GM15510 (cell line): Measurements from ENCODE around the gene TGFBR3.

Experiments
- POLR2A ChIP-seq: IDR thresholded peaks from 3 replicates; pipeline ENCODE4 v1.6.1; 2011; ENCODE audit warnings: borderline replicate concordance; ENCODE audit not compliant: insufficient read length; ENCODE audit errors: extremely low read depth

Gene TGFBR3

DNA sequence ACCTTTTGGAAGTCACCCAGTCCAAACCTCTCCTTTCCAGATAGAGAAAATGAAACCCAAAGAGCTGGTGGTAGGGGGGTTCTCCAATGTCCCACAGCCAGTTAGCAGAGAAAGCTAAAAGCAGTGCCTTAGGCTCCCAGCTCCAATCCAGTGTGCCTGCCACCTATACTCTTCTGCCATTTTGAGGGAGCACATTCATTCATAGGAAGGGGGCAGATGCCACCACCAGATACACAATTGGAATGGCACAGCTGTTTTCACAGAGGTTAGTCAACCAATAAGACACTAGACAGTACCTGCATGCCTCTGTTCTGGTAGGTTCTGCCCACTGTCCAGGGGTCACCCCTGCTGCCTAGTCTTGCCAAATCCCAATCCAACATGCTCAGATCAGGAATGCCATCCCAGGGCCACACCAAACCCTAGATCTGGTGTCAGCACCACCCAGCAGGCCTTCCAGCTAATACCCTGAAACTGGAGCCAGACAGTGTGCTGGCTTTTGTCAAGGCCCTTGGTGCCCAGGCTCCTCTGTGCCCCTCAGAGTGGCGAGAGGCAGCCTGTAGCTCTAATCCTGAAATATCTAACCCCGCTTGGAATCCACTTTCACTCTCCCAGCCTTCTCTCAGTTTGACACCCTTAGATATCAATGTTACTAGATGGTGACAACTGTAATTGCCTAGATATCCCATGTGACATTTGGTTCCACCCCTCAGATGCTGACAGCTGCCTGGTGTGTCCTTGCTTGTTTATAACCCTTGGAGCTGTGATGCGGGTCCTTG lies 178.6 kb downstream of the TGFBR3 start:
- TF ChIP-seq POLR2A, result no peak

DNA sequence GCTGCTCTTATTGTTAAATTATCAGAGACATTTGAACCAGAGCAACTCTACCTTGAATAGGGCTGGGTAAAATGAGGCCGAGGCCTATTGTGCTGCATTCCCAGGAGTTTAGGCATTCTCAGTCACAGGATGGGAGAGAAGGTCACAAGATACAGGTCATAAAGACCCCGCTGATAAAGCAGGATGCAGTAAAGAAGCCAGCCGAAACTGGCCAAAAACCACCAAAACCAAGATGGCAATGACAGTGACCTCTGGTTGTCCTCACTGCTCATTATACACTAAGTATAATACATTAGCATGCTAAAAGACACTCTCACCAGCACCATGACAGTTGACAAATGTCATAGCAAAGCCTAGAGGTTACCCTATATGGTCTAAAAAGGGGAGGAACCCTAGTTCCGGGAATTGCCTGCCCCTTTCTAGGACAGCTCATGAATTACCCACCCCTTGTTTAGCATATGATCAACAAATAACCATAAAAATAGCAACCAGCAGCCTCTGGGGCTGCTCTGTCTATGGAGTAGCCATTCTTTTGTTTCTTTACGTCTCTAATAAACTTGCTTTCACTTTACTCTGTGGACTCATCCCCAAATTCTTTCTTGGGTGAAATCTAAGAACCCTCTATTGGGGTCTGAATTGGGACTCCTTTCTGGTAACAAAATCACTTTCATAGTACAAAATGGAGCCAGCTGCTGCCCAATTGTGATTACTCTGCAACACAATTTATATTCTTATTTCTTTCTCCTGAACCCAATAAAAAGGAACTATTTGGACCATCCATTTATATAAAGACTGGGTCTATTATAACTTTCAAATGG lies 179.6 kb downstream of the TGFBR3 start:
- no peak for TF ChIP-seq POLR2A

DNA sequence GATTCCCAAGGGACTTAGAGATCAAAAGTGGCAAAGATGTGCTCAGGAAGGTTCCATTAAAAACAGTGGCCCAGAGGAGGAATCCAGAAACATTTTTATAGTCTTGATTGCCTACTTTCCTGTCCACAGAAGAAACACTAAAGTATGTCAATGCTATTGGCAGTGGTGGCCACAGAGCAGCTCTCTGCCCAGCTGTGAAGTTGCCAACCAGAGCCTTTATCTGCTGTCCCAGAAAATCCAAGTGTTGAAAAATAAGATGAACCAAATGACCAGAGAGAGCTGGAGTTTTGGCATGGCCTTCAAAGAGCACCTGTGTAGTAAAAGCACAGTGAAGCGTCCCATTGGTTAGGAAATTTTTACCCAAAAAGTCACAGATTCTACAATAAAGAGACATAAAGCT lies 181.2 kb downstream of the TGFBR3 start:
- no peak for TF ChIP-seq POLR2A

DNA sequence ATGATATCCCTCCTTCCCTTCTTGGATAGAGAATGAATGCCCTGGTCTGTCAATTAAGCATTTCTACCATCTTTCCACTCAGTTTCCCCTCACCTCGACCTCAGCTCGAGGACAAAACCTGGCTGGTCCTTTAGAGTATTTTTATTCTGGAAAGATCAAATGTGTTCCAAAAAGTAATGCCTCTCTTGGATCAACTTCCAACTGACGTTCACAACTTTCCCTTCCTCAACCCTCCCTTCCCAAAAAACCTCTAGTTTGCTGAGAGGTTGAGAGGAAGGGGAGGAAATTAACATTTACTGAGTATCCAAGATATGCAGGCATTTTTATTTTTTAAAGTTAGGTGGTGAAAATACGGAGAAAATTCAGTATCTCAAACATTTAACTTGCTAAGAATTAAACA lies 182.9 kb downstream of the TGFBR3 start:
- TF ChIP-seq POLR2A, result no peak

DNA sequence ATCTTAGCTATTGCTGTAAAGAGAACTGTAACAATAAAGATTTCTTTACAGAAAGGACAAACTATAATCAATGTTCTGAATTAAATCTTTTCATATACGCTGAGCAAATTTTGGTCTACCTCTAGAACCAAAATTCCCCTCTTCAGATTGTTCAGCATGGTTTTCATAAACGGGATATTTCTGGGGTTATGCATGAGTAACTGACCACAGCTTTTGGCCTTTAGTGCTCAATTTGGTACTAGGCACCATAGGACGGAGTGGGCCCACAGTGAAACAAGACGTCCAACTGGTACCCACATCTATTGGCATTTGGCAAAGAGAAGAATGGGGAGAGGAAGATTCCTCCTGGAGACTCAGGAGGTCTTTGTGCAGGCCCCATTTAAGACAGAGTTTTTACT lies 184.5 kb downstream of the TGFBR3 start:
- no peak for TF ChIP-seq POLR2A

DNA sequence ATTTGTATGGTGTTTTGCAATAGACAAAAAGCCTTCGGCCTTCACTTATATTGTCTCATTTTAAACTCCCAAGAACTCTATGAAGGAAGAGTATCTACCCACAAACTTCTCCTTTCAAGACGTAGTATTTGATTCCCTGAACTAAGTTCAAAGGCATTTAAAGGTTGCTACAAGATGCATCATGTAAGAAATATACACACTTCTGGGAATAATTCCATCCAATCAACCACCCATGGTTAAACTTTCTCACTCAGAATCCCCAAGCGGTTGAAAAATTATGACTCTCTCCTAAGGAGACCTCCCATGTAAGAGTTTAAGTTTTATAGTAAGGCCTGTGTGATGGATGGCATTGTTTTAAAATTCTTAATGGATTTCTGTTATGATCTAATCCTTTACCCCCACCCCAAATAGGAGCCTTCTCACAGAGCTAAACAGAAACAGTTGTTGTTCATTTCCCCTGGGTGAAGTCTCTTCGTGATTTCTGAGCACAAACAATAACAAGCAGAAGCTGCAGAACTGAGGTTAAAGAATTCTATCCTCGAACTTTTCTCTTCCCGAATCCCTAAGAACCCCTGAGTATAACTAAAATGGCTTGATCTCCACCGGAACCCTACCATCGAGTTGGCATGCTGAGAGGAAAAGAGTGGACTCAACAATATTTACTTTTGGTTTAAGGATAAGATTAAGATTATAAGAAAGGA lies 185.0 kb downstream of the TGFBR3 start:
- TF ChIP-seq POLR2A, result no peak

DNA sequence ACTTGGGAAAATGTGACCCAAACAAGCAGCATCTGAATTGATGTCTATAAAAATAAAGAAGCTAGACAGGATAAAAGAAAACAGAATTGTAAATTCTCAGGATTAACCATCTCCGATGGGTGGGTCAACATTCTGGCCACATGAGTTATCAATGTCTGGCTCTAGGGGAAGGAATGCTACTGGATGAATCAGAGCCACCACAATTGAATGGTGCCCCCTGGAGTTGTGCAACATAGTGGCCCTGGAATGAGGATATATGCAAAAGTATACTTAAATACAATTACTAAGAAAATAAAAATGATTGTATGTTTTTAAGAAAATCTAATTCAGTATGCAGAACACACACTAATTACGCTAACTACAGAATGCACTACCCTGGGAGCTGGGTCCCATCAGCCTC lies 185.6 kb downstream of the TGFBR3 start:
- TF ChIP-seq POLR2A, result no peak

DNA sequence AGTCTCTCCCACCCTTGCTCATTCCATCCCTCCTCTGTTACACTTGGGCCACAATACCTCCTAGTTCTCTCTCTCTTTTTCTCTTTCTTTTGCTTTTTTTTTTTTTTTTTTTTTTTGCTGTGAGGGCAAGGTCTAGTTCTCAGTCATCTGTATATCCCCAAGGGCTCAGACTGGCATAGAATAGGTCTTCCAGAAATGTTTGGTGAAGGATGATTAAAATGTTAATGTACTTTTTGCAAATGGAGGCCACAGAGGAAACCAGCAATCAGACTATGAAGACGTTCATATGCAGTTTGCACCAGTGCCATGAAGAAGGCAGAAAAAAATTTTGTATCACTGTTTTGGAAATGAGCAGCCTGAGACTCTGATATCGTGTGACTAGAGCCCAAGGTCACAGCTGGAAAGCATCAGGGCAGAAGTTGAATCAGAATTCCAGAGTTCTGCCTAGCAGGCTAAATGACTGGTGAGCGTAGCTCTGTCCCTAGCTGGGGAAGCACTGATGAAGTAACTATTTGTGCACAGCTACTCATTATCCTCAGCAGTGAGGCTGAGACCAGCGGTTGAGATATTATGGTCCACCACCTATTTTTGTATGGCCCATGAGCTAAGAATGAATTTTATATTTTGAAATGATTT lies 186.5 kb downstream of the TGFBR3 start:
- no peak for TF ChIP-seq POLR2A

DNA sequence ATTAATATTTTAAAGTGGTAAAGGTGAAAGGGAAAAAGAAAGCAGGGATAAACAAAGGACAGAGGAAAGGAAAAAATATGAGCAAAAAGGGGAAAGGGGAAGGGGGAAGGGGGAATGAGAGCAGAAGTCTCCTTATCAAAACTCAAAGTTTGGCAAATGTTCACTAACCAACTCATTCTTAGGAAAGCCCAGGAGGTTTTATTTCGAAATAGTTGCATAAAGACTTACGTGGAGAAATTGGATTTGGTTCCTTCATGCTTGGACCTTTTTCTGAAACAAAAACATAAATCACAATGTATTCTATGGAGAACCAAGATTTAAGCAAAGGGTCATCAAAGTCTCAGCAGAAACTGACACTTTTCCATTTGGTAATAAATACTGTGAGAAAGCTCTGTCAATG lies 188.1 kb downstream of the TGFBR3 start:
- no peak for TF ChIP-seq POLR2A

DNA sequence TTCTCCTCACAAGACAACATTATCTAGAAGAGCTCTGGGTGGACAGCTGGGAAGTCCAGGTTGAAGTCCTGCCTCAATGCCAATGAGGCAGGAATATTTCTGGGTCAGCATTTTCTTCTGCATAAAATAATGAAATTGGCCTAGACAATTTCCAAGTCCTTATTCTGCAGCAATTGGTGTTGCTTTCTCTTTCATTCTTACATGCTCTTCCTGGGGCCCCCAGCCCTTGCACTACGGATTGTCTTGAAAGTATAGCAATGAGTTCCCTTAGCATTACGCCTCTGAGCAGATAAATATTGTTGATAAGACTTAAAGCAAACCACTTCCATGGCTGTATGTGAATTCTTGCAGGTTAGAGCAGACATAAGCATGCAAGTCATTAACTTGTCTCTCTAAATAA lies 188.5 kb downstream of the TGFBR3 start:
- TF ChIP-seq POLR2A, result no peak

DNA sequence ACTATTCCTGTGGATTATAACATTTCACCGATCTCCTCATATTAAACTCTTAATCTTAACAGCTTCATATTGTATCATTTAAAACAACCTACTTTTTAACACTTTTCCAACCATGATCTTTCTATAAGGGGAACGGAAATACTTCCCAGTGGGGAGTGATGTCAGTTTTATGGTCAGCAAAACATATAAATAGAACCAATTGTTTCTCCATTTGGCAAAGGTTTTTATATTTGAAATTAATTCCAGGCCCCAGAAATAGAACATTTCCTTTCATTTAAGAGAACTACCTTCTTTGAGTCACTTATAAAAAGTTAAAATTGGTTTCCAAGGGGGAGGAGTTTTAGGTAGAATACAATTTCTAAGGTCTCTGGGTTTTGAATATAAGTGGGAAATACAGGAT lies 189.6 kb downstream of the TGFBR3 start:
- TF ChIP-seq POLR2A, result no peak

DNA sequence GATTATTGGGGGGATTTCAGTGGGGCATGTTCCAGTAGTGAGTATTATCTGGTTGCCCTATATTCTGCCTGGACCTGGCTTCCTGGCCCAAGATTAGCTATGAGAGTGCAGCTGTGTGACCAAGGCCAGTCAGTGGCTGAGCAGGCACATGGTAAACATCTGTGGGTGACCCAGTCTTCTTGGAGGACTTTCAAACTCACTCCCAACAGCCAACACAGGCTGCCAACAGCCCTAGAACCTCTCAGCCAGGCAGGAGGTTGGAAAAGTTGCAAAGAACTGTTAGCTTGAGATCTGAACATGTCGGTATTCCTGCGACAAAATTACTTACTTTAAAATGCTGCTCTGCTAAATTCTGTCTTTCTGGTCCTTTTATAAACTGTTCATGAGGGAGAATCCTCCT lies 192.4 kb downstream of the TGFBR3 start:
- TF ChIP-seq POLR2A, result no peak

DNA sequence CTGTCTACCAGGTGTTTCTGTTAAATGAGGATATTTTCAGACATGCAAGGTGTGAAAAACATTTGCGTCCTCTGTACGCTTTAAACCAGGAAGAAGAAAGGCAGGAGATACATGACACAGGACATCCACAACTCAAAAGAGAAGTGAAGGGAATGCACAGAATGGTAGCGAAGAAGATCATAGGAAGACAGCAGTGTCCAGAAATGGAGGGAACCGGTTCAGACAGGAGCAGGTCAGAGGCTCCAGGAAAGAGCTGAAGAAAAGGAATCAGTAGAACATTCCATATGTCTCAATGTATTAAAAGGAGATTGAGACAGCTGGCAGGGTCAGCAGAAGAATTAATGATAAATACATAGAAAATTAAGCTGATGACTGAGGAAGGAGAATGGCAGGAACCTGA lies 194.4 kb downstream of the TGFBR3 start:
- no peak for TF ChIP-seq POLR2A

DNA sequence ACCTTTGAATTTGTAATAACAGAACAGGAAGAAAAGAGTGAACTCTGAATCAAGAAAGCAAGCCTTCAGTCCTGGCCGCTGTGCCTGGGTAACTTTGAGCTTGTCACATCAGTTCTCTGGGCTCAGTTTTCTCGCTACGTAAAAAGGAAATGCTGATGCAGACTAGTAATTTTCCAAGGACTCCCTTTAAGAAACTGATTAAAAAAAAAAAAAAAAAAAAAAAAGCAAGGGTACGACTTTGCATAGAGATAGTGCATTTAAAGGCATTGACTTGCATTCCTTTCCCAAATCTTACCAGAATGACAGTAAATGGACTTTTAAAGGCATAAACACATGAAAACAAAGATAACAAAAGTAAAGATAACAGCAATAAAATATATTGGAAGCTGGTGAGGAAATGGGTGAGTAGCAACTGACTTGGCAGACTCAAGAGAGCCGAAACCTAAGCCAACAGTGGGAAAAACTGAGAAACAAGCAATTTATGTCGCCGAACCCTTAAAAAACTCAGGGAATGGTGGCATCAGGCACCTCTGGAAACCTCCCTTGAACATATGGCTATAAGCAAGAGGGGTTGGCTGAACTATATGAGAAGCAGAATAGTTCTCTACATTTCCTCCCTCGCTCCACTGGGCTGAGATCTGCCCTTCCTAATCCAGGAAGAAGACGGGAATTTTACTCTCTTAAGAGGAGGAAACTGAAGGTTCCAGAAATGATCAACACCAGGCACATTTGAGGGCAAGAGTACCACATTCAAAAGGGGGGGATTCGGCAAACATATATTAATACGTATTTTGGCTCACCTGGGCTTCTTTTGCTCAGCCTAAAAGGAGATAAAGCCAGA lies 196.1 kb downstream of the TGFBR3 start:
- TF ChIP-seq POLR2A, result no peak
